ENCODE measurements around the gene PDE4B. TPM values are rescaled to one million over a fixed set of nuclear protein-coding genes. Genes with fewer than 3 reads are reported as not detected.

PDE4B gene
- total RNA-seq, 1 experiment from 2014 or later, result 5.5 TPM

DNA sequence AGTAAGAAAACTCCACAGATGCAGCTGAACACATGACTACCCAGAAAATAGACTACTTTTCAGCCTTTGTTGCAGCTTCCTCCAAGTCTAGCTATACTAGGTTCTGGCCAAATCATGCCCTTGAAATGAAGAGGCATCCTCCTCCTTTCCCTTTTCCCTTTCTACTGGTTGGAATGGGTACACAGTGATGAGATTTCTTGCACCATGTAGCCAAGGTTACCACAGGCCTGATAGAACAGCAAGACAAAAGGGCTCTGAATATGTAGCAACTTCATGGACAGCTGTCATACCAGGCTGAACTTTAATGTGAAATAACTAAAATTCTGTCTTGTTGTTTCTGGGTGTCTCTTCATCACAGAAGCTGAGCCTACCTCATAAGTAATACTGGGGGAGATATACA, 146.5 kb downstream of the PDE4B start:
- no peaks in the 10 kb centered on the region for H3K36me3 ChIP-seq (ENCODE audit: insufficient read depth, low read length)
- no peak overlapping the region for H3K4me3 ChIP-seq (ENCODE audit: low read length)
- no peak overlapping the region for H2AFZ ChIP-seq (ENCODE audit: low read length)
- H4K20me1 ChIP-seq (ENCODE audit: insufficient read depth, low read depth, low read length), result no peaks in the 10 kb centered on the region
- peaks cover 6% of the 10 kb centered on the region for H3K4me1 ChIP-seq (ENCODE audit: low read length)
- no peaks in the 10 kb centered on the region for H3K27me3 ChIP-seq (ENCODE audit: low read length)
- H3K9ac ChIP-seq (ENCODE audit: low read length), result no peak overlapping the region
- H3K9me2 ChIP-seq (replicated peaks; ENCODE audit: insufficient read depth, low read length), result no peaks in the 10 kb centered on the region
- H3K79me2 ChIP-seq (ENCODE audit: low read length), result no peaks in the 10 kb centered on the region
- no peaks in the 10 kb centered on the region for H3K9me3 ChIP-seq (ENCODE audit: low read length)
- H3K27ac ChIP-seq (ENCODE audit: low read length), result no peak overlapping the region
- no peak for DNase-seq
- no peak overlapping the region for H3K4me2 ChIP-seq (ENCODE audit: low read depth, low read length, poor library complexity, severe bottlenecking)

DNA sequence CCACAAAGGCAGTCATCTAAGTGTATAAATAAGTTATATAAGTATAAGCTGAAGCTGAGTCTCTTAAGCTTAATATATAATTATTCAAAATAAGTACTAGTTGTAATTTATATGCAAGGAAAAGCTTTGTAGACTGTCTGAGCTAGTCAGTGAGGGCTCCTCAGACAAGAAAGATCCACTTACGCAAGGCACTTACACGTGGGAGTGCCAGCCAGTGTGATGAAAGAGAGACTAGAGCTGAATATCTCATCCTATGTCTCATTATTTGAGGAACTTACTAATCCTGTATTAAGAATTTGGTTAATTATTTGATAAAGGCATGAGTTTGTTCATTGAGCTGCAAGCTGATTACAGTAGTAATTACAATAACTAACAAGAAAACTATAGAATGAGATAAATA, 146.9 kb downstream of the PDE4B start:
- peaks cover 6% of the 10 kb centered on the region for H3K4me1 ChIP-seq (ENCODE audit: low read length)
- H3K4me2 ChIP-seq (ENCODE audit: low read depth, low read length, poor library complexity, severe bottlenecking), result no peak overlapping the region
- H3K9ac ChIP-seq (ENCODE audit: low read length), result no peak overlapping the region
- no peak for DNase-seq
- no peaks in the 10 kb centered on the region for H3K9me3 ChIP-seq (ENCODE audit: low read length)
- no peaks in the 10 kb centered on the region for H4K20me1 ChIP-seq (ENCODE audit: insufficient read depth, low read depth, low read length)
- no peaks in the 10 kb centered on the region for H3K79me2 ChIP-seq (ENCODE audit: low read length)
- H3K4me3 ChIP-seq (ENCODE audit: low read length), result no peak overlapping the region
- no peak overlapping the region for H3K27ac ChIP-seq (ENCODE audit: low read length)
- no peaks in the 10 kb centered on the region for H3K36me3 ChIP-seq (ENCODE audit: insufficient read depth, low read length)
- no peaks in the 10 kb centered on the region for H3K9me2 ChIP-seq (replicated peaks; ENCODE audit: insufficient read depth, low read length)
- no peaks in the 10 kb centered on the region for H3K27me3 ChIP-seq (ENCODE audit: low read length)
- H2AFZ ChIP-seq (ENCODE audit: low read length), result no peak overlapping the region

GRCh38 chr1:65940126-65940525, 147.4 kb downstream of the PDE4B start:
- H3K9me3 ChIP-seq (ENCODE audit: low read length), result no peaks in the 10 kb centered on the region
- H3K27ac ChIP-seq (ENCODE audit: low read length), result no peak overlapping the region
- peaks cover 6% of the 10 kb centered on the region for H3K4me1 ChIP-seq (ENCODE audit: low read length)
- H3K79me2 ChIP-seq (ENCODE audit: low read length), result no peaks in the 10 kb centered on the region
- no peak for DNase-seq
- no peak overlapping the region for H3K4me3 ChIP-seq (ENCODE audit: low read length)
- no peak overlapping the region for H3K4me2 ChIP-seq (ENCODE audit: low read depth, low read length, poor library complexity, severe bottlenecking)
- H3K9me2 ChIP-seq (replicated peaks; ENCODE audit: insufficient read depth, low read length), result no peaks in the 10 kb centered on the region
- H4K20me1 ChIP-seq (ENCODE audit: insufficient read depth, low read depth, low read length), result no peaks in the 10 kb centered on the region
- no peaks in the 10 kb centered on the region for H3K36me3 ChIP-seq (ENCODE audit: insufficient read depth, low read length)
- H3K27me3 ChIP-seq (ENCODE audit: low read length), result no peaks in the 10 kb centered on the region
- H3K9ac ChIP-seq (ENCODE audit: low read length), result no peak overlapping the region
- H2AFZ ChIP-seq (ENCODE audit: low read length), result no peak overlapping the region

DNA sequence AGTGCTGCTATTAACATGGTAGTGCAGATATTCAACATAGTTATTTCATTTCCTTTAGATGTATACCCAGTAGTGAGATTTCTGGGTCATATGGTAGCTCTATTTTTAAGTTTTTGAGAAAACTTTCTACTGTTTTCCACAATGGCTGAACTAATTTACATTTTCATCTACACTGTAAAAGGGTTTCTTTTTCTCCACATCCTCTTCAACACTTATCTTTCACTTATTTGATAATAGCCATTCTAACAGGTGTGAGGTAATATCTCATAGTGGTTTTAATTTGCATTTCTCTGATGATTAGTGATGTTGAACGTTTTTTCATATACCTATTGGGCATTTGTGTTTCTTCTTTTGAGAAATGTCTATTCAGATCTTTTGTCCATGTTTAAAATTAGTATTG, 149.8 kb downstream of the PDE4B start:
- Histone ChIP-seq H3K36me3 (ENCODE audit: insufficient read depth, low read length) (no peaks in the 10 kb centered on the region), H3K27me3 (ENCODE audit: low read length) (no peaks in the 10 kb centered on the region), H3K79me2 (ENCODE audit: low read length) (no peaks in the 10 kb centered on the region), H3K9me2 (replicated peaks; ENCODE audit: insufficient read depth, low read length) (no peaks in the 10 kb centered on the region), H4K20me1 (ENCODE audit: insufficient read depth, low read depth, low read length) (no peaks in the 10 kb centered on the region), H3K4me1 (ENCODE audit: low read length) (peaks cover 6% of the 10 kb centered on the region), H3K9me3 (ENCODE audit: low read length) (no peaks in the 10 kb centered on the region), H3K4me3 (ENCODE audit: low read length) (no peak overlapping the region), H3K9ac (ENCODE audit: low read length) (no peak overlapping the region), H2AFZ (ENCODE audit: low read length) (no peak overlapping the region), H3K4me2 (ENCODE audit: low read depth, low read length, poor library complexity, severe bottlenecking) (no peak overlapping the region), H3K27ac (ENCODE audit: low read length) (no peak overlapping the region)
- DNase-seq, result no peak

DNA sequence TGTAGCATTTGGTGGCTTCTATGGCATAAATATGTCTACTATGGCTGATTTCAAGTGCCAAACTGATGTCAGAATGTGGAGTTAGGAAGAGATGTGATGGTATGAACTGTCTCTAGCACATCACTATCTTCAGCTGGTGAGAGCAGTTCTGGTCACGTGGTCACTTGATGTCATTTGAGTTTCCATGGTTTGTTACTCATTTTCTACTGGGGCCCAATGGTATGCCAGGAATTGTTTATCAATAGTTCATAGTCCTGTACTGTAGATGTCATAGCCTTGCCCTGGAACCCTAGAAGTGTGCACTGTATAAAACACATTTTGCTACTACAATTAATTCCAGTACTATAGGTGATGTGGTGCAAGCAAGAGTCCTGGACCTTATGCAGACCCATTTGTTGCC, 153.7 kb downstream of the PDE4B start:
- Histone ChIP-seq H3K79me2 (ENCODE audit: low read length) (no peaks in the 10 kb centered on the region), H3K4me3 (ENCODE audit: low read length) (no peak overlapping the region), H3K9me3 (ENCODE audit: low read length) (no peaks in the 10 kb centered on the region), H3K4me2 (ENCODE audit: low read depth, low read length, poor library complexity, severe bottlenecking) (no peak overlapping the region), H2AFZ (ENCODE audit: low read length) (no peak overlapping the region), H4K20me1 (ENCODE audit: insufficient read depth, low read depth, low read length) (no peaks in the 10 kb centered on the region), H3K4me1 (ENCODE audit: low read length) (peaks cover 6% of the 10 kb centered on the region), H3K9ac (ENCODE audit: low read length) (no peak overlapping the region), H3K9me2 (replicated peaks; ENCODE audit: insufficient read depth, low read length) (no peaks in the 10 kb centered on the region), H3K27ac (ENCODE audit: low read length) (no peak overlapping the region), H3K36me3 (ENCODE audit: insufficient read depth, low read length) (no peaks in the 10 kb centered on the region), H3K27me3 (ENCODE audit: low read length) (peaks cover 3% of the 10 kb centered on the region; the same call in 1 of the 2 replicates)
- no peak for DNase-seq

- H3K9me3 ChIP-seq (ENCODE audit: low read length), result no peaks in the 10 kb centered on the region
- no peaks in the 10 kb centered on the region for H3K36me3 ChIP-seq (ENCODE audit: insufficient read depth, low read length)
- no peak overlapping the region for H3K4me3 ChIP-seq (ENCODE audit: low read length)
- no peak overlapping the region for H3K9ac ChIP-seq (ENCODE audit: low read length)
- H2AFZ ChIP-seq (ENCODE audit: low read length), result no peak overlapping the region
- no peak for DNase-seq
- no peaks in the 10 kb centered on the region for H3K9me2 ChIP-seq (replicated peaks; ENCODE audit: insufficient read depth, low read length)
- H4K20me1 ChIP-seq (ENCODE audit: insufficient read depth, low read depth, low read length), result no peaks in the 10 kb centered on the region
- peaks cover 3% of the 10 kb centered on the region; the same call in 1 of the 2 replicates for H3K27me3 ChIP-seq (ENCODE audit: low read length)
- H3K4me1 ChIP-seq (ENCODE audit: low read length), result peaks cover 6% of the 10 kb centered on the region
- H3K79me2 ChIP-seq (ENCODE audit: low read length), result no peaks in the 10 kb centered on the region
- no peak overlapping the region for H3K4me2 ChIP-seq (ENCODE audit: low read depth, low read length, poor library complexity, severe bottlenecking)
- no peak overlapping the region for H3K27ac ChIP-seq (ENCODE audit: low read length)
Measured at GRCh38 chr1:65946960-65947359, 154.3 kb downstream of the PDE4B start.

GRCh38 chr1:65948609-65949229, 156.0 kb downstream of the PDE4B start:
- Histone ChIP-seq H3K27me3 (ENCODE audit: low read length) (peaks cover 3% of the 10 kb centered on the region; the same call in 1 of the 2 replicates), H3K79me2 (ENCODE audit: low read length) (no peaks in the 10 kb centered on the region), H2AFZ (ENCODE audit: low read length) (no peak overlapping the region)

GRCh38 chr1:65949230-65949626, 156.5 kb downstream of the PDE4B start:
- H3K4me1 ChIP-seq (ENCODE audit: low read length), result no peaks in the 10 kb centered on the region
- H3K4me2 ChIP-seq (ENCODE audit: low read depth, low read length, poor library complexity, severe bottlenecking), result no peak overlapping the region
- H2AFZ ChIP-seq (ENCODE audit: low read length), result no peak overlapping the region
- no peak overlapping the region for H3K9ac ChIP-seq (ENCODE audit: low read length)
- H3K36me3 ChIP-seq (ENCODE audit: insufficient read depth, low read length), result no peaks in the 10 kb centered on the region
- no peak overlapping the region for H3K4me3 ChIP-seq (ENCODE audit: low read length)
- H3K9me2 ChIP-seq (replicated peaks; ENCODE audit: insufficient read depth, low read length), result no peaks in the 10 kb centered on the region
- H3K9me3 ChIP-seq (ENCODE audit: low read length), result no peaks in the 10 kb centered on the region
- no peak for DNase-seq
- no peak overlapping the region for H3K27ac ChIP-seq (ENCODE audit: low read length)
- peaks cover 3% of the 10 kb centered on the region; the same call in 1 of the 2 replicates for H3K27me3 ChIP-seq (ENCODE audit: low read length)
- no peaks in the 10 kb centered on the region for H3K79me2 ChIP-seq (ENCODE audit: low read length)
- no peaks in the 10 kb centered on the region for H4K20me1 ChIP-seq (ENCODE audit: insufficient read depth, low read depth, low read length)

More at GRCh38 chr1:65948609-65949229, 156.0 kb downstream of the PDE4B start:
- Histone ChIP-seq H4K20me1 (ENCODE audit: insufficient read depth, low read depth, low read length) (no peaks in the 10 kb centered on the region), H3K4me1 (ENCODE audit: low read length) (no peaks in the 10 kb centered on the region), H3K27ac (ENCODE audit: low read length) (no peak overlapping the region), H3K4me2 (ENCODE audit: low read depth, low read length, poor library complexity, severe bottlenecking) (no peak overlapping the region), H3K9ac (ENCODE audit: low read length) (no peak overlapping the region), H3K36me3 (ENCODE audit: insufficient read depth, low read length) (no peaks in the 10 kb centered on the region), H3K4me3 (ENCODE audit: low read length) (no peak overlapping the region), H3K9me2 (replicated peaks; ENCODE audit: insufficient read depth, low read length) (no peaks in the 10 kb centered on the region), H3K9me3 (ENCODE audit: low read length) (no peaks in the 10 kb centered on the region)
- DNase-seq, result peak; percentile 48
